Neural progenitor cell (in vitro differentiated cells): ENCODE data around the gene IDUA. TPM values are rescaled to one million over a fixed set of nuclear protein-coding genes. Genes with fewer than 3 reads are reported as not detected.

Experiments
- DNase-seq: peaks from one replicate; pipeline ENCODE4 v3.0.0-alpha.2; 2016; ENCODE audit warnings: low spot score
- H2AFZ ChIP-seq: fragments of 200-600 bp; sonication (generic); replicated peaks from 2 replicates; pipeline ENCODE4 v1.6.1; 2016; ENCODE audit warnings: antibody characterized with exemption
- H3F3A ChIP-seq: fragments of 200-600 bp; sonication (generic); 2 replicates; pipeline ENCODE4 v1.6.1; 2016; ENCODE audit warnings: antibody characterized with exemption, low read depth
- H3K27ac ChIP-seq: fragments of 200-600 bp; sonication (generic); 2 replicates; pipeline ENCODE4 v1.5.1; 2016; ENCODE audit warnings: mild to moderate bottlenecking
- H3K27me3 ChIP-seq: fragments of 200-600 bp; sonication (generic); 2 replicates; pipeline ENCODE4 v1.6.1; 2016; ENCODE audit warnings: mild to moderate bottlenecking, moderate library complexity
- H3K36me3 ChIP-seq: fragments of 200-600 bp; sonication (generic); 2 replicates; pipeline ENCODE4 v1.5.1; 2016
- H3K4me1 ChIP-seq: fragments of 200-600 bp; sonication (generic); 2 replicates; pipeline ENCODE4 v1.6.1; 2016; ENCODE audit warnings: mixed run types
- H3K4me2 ChIP-seq: fragments of 200-600 bp; sonication (generic); 2 replicates; pipeline ENCODE4 v1.6.1; 2016
- H3K4me3 ChIP-seq: fragments of 200-600 bp; sonication (generic); 2 replicates; pipeline ENCODE4 v1.5.1; 2016
- H3K79me2 ChIP-seq: fragments of 200-600 bp; sonication (generic); 2 replicates; pipeline ENCODE4 v1.6.1; 2016; ENCODE audit warnings: low read depth
- H3K9ac ChIP-seq: fragments of 200-600 bp; sonication (generic); 2 replicates; pipeline ENCODE4 v1.6.1; 2016
- H3K9me3 ChIP-seq: fragments of 200-600 bp; sonication (generic); 2 replicates; pipeline ENCODE4 v1.5.1; 2016; ENCODE audit warnings: low read depth
- H4K20me1 ChIP-seq: fragments of 200-600 bp; sonication (generic); 2 replicates; pipeline ENCODE4 v1.6.1; 2016; ENCODE audit warnings: low read depth
- H3K27ac Mint-ChIP-seq: 3 replicates; pipeline ENCODE4 v1.8.0; 2021; ENCODE audit warnings: mixed read lengths
- H3K27me3 Mint-ChIP-seq: 2 replicates; pipeline ENCODE4 v1.8.0; 2022; ENCODE audit warnings: low read depth, mild to moderate bottlenecking, inconsistent platforms, moderate library complexity, mixed read lengths; ENCODE audit not compliant: insufficient read depth
- H3K36me3 Mint-ChIP-seq: 3 replicates; pipeline ENCODE4 v1.8.0; 2021; ENCODE audit warnings: mixed read lengths
- H3K4me1 Mint-ChIP-seq: 3 replicates; pipeline ENCODE4 v1.8.0; 2021; ENCODE audit warnings: mixed read lengths
- H3K4me3 Mint-ChIP-seq: 3 replicates; pipeline ENCODE4 v1.8.0; 2021; ENCODE audit warnings: mild to moderate bottlenecking, moderate library complexity, mixed read lengths
- H3K9me3 Mint-ChIP-seq: 3 replicates; pipeline ENCODE4 v1.8.0; 2020; ENCODE audit warnings: mixed read lengths
- EZH2 ChIP-seq: fragments of 200-600 bp; sonication (generic); IDR thresholded peaks from 2 replicates; pipeline ENCODE4 v1.6.1; 2017; ENCODE audit warnings: antibody characterized with exemption, mild to moderate bottlenecking, moderate library complexity
- EZH2phosphoT487 ChIP-seq: fragments of 200-600 bp; sonication (generic); IDR thresholded peaks from 2 replicates; pipeline ENCODE4 v1.6.1; 2017; ENCODE audit warnings: antibody characterized with exemption
- total RNA-seq: library from RNA; depleted of rRNA; stranded (reverse); fragments of >200 nt; gene quantifications from 2 replicates; pipeline ENCODE4 v1.2.3, GENCODE V29; 2015; ENCODE audit warnings: low replicate concordance
- TF ChIP-seq, protein P1 (sequence below): fragments of 200-600 bp; sonication (generic); IDR thresholded peaks from 2 replicates; pipeline ENCODE4 v1.5.1; 2017; ENCODE audit warnings: antibody characterized with exemption, mild to moderate bottlenecking

IDUA gene
- total RNA-seq, 1 donor from 2014 or later: 0.47 TPM

DNA sequence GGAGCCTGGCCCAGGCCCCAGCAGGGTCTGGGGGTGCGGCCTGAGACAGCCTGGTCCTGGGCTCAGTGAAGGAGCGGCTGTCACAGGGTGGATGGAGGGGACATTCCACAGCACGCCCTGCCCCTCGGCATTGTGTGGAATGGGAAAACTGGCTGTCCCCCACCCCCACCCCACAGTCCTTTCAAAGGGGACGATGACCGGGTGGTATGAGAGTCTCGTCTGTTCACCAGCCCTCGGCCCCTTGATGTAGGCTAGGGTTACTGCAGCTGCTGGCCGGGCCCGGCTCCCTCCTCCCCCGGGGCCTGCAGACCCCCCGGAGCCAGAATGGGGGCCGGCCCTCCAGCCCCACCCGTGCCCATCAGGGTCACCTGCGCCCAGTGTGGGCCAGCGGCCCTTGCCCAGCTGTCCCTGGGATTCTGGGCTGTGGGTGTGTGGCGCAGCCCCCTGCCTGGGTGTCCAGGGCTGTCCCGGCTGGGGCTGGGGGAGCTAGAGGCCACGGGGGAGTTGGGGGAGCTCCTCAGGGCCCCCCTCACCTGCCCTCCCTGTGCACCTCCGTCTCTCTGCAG, 36.3 kb downstream of the IDUA start:
- H3K4me2 ChIP-seq: no peak overlapping the region
- no peak for DNase-seq
- no peak overlapping the region for H2AFZ ChIP-seq
- H3K4me1 ChIP-seq: peaks cover 32% of the 10 kb centered on the region
- H3K36me3 ChIP-seq: no peaks in the 10 kb centered on the region
- H3K27me3 ChIP-seq: no peaks in the 10 kb centered on the region
- Mint-ChIP-seq H3K27me3 (peaks cover 5% of the 10 kb centered on the region), H3K4me3 (no peak overlapping the region), H3K27ac (no peak overlapping the region), H3K4me1 (peaks cover 11% of the 10 kb centered on the region), H3K9me3 (peaks cover 3% of the 10 kb centered on the region), H3K36me3 (peaks cover 5% of the 10 kb centered on the region)
- H3K79me2 ChIP-seq: peaks cover 10% of the 10 kb centered on the region
- peaks cover 5% of the 10 kb centered on the region for H3F3A ChIP-seq
- H3K9me3 ChIP-seq: no peaks in the 10 kb centered on the region
- H3K27ac ChIP-seq: no peak overlapping the region
- no peak overlapping the region for H3K9ac ChIP-seq
- H4K20me1 ChIP-seq: peaks cover 32% of the 10 kb centered on the region
- TF ChIP-seq EZH2 (no peak), EZH2phosphoT487 (no peak)
- TF ChIP-seq, protein P1, sequence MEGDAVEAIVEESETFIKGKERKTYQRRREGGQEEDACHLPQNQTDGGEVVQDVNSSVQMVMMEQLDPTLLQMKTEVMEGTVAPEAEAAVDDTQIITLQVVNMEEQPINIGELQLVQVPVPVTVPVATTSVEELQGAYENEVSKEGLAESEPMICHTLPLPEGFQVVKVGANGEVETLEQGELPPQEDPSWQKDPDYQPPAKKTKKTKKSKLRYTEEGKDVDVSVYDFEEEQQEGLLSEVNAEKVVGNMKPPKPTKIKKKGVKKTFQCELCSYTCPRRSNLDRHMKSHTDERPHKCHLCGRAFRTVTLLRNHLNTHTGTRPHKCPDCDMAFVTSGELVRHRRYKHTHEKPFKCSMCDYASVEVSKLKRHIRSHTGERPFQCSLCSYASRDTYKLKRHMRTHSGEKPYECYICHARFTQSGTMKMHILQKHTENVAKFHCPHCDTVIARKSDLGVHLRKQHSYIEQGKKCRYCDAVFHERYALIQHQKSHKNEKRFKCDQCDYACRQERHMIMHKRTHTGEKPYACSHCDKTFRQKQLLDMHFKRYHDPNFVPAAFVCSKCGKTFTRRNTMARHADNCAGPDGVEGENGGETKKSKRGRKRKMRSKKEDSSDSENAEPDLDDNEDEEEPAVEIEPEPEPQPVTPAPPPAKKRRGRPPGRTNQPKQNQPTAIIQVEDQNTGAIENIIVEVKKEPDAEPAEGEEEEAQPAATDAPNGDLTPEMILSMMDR: no peak
- H3K4me3 ChIP-seq: no peak overlapping the region

DNA sequence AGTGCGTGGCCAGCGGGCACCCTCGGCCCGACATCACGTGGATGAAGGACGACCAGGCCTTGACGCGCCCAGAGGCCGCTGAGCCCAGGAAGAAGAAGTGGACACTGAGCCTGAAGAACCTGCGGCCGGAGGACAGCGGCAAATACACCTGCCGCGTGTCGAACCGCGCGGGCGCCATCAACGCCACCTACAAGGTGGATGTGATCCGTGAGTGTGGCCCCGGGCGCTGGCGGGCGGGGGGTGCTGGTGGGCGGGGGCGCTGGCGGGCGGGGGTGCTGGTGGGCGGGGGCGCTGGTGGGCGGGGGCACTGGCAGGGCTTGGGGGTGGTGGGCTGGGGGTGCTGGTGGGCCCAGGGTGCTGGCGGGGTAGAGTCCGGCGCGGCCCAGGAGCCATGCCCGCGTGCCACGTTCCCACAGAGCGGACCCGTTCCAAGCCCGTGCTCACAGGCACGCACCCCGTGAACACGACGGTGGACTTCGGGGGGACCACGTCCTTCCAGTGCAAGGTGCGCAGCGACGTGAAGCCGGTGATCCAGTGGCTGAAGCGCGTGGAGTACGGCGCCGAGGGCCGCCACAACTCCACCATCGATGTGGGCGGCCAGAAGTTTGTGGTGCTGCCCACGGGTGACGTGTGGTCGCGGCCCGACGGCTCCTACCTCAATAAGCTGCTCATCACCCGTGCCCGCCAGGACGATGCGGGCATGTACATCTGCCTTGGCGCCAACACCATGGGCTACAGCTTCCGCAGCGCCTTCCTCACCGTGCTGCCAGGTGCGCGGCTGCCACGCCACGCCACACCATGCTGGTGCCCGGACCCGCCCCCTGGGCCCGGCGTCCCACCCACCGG, 37.3 kb downstream of the IDUA start:
- no peak for DNase-seq
- peaks cover 5% of the 10 kb centered on the region for H3K27me3 Mint-ChIP-seq
- no peak overlapping the region for H3K4me3 ChIP-seq
- no peak overlapping the region for H3K9ac ChIP-seq
- no peak overlapping the region for H3K27ac Mint-ChIP-seq
- no peak overlapping the region for H3K27ac ChIP-seq
- H3K27me3 ChIP-seq: no peaks in the 10 kb centered on the region
- peaks cover under 1% of the 10 kb centered on the region for H3K79me2 ChIP-seq
- H2AFZ ChIP-seq: no peak overlapping the region
- H3K4me1 ChIP-seq: peaks cover 25% of the 10 kb centered on the region
- peaks cover 5% of the 10 kb centered on the region for H3F3A ChIP-seq
- H3K36me3 Mint-ChIP-seq: peaks cover 5% of the 10 kb centered on the region
- H3K9me3 Mint-ChIP-seq: peaks cover 3% of the 10 kb centered on the region
- H3K4me3 Mint-ChIP-seq: no peak overlapping the region
- H4K20me1 ChIP-seq: peaks cover 22% of the 10 kb centered on the region
- H3K9me3 ChIP-seq: no peaks in the 10 kb centered on the region
- no peak overlapping the region for H3K4me2 ChIP-seq
- H3K4me1 Mint-ChIP-seq: peaks cover 10% of the 10 kb centered on the region
- TF ChIP-seq EZH2phosphoT487: no peak
- TF ChIP-seq, protein P1: no peak
- no peak for TF ChIP-seq EZH2
- H3K36me3 ChIP-seq: no peaks in the 10 kb centered on the region

DNA sequence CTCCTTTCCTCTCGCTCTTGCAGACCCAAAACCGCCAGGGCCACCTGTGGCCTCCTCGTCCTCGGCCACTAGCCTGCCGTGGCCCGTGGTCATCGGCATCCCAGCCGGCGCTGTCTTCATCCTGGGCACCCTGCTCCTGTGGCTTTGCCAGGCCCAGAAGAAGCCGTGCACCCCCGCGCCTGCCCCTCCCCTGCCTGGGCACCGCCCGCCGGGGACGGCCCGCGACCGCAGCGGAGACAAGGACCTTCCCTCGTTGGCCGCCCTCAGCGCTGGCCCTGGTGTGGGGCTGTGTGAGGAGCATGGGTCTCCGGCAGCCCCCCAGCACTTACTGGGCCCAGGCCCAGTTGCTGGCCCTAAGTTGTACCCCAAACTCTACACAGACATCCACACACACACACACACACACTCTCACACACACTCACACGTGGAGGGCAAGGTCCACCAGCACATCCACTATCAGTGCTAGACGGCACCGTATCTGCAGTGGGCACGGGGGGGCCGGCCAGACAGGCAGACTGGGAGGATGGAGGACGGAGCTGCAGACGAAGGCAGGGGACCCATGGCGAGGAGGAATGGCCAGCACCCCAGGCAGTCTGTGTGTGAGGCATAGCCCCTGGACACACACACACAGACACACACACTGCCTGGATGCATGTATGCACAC, 38.2 kb downstream of the IDUA start:
- Histone ChIP-seq H3K27me3 (no peaks in the 10 kb centered on the region), H3K9ac (no peak overlapping the region), H3K9me3 (no peaks in the 10 kb centered on the region), H3K4me2 (no peak overlapping the region), H3F3A (peaks cover 5% of the 10 kb centered on the region), H3K27ac (no peak overlapping the region), H2AFZ (no peak overlapping the region), H4K20me1 (peaks cover 14% of the 10 kb centered on the region), H3K79me2 (no peaks in the 10 kb centered on the region), H3K36me3 (no peaks in the 10 kb centered on the region), H3K4me3 (no peak overlapping the region), H3K4me1 (peaks cover 16% of the 10 kb centered on the region)
- peaks cover 4% of the 10 kb centered on the region for H3K4me1 Mint-ChIP-seq
- peaks cover 3% of the 10 kb centered on the region for H3K9me3 Mint-ChIP-seq
- H3K36me3 Mint-ChIP-seq: peaks cover 5% of the 10 kb centered on the region
- no peak overlapping the region for H3K4me3 Mint-ChIP-seq
- H3K27me3 Mint-ChIP-seq: peaks cover 7% of the 10 kb centered on the region
- TF ChIP-seq, protein P1: no peak
- TF ChIP-seq EZH2 (no peak), EZH2phosphoT487 (no peak)
- H3K27ac Mint-ChIP-seq: no peak overlapping the region
- DNase-seq: no peak
